CD1c-positive myeloid dendritic cell (primary cell): ENCODE data around the gene SYT8.

Source experiments
- DNase-seq: peaks from one replicate; pipeline ENCODE4 v3.0.0-alpha.2; 2016; ENCODE audit errors: extremely low spot score

The SYT8 gene

DNA sequence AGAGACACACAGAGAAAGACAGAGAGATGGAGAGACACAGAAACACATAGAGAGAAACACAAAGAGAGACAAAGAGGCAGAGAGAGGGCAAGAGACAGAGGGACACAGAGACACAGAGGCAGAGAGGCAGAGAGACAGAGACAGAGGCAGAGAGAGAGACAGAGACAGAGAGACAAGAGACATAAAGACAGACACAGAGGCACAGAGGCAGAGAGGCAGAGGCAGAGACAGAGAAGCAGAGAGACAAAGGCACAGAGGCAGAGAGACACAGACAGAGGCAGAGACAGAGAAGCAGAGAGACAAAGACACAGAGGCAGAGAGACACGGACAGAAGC, 10.3 kb downstream of the SYT8 start:
- DNase-seq, result no peak

DNA sequence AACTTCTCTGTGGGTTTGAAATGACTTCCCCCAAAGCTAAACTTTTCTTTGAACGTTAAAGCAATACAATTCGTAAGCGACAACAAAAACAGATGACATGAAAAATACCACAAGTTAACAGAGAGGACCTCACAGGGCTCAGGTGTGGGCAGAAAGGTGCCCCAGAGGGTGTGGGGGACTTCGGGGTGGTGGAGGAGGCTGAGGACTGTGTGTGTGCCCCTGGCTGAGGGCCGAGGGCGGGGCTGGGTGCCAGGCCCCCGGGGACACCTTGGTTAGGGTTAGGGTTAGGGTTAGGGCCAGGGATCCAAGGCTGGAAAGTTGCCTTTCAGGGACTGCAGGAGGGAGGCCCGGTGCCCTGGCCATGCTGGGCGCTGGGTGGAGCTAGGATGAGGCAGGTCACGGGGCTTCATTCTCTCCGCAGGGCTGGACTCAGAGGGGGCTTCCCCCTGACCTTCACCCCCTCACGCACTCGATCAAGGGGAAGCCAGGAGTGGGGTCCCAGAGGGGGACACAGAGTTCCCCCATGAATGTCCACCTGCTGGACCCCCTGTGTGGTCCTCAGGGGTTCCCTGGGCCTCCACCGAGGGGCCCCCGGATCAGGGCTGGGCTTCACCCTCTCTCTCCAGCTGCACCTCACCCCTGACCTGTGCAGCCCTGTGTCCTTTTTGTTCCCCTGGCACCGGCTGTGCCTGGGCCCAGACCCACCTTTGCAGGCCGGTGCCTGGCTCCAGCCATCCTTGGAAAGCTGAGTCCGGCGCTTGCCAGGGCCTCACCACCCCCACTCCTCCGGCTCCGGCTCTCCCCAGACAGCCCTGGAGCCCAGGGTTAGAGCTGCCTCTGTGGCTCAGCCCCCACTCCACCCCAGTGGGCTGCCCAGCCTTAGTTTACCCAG, 11.0 kb downstream of the SYT8 start:
- no peak for DNase-seq

DNA sequence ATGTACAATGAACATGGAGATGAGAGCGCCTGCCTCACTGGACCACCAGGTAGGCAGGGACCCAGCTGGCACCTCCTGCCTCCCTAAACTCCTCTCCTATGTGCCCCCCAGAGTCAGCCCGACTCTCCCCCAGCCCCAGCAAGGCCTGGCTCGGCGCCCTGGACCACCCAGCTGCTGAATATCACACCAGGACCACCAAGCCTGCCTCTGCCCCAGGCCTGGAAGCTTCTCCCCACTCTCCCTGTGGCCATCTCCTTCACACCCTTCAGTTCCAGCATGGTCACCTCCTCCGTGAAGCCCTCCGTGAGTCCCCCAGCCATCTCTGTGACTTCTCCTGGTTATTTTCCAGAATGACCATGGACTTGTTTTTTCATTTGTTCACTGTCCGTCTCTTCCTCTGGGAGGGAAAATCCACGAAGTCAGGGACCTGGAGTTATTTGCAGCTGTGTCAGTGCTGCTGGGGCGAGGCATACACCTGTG, 11.7 kb downstream of the SYT8 start:
- no peak for DNase-seq

DNA sequence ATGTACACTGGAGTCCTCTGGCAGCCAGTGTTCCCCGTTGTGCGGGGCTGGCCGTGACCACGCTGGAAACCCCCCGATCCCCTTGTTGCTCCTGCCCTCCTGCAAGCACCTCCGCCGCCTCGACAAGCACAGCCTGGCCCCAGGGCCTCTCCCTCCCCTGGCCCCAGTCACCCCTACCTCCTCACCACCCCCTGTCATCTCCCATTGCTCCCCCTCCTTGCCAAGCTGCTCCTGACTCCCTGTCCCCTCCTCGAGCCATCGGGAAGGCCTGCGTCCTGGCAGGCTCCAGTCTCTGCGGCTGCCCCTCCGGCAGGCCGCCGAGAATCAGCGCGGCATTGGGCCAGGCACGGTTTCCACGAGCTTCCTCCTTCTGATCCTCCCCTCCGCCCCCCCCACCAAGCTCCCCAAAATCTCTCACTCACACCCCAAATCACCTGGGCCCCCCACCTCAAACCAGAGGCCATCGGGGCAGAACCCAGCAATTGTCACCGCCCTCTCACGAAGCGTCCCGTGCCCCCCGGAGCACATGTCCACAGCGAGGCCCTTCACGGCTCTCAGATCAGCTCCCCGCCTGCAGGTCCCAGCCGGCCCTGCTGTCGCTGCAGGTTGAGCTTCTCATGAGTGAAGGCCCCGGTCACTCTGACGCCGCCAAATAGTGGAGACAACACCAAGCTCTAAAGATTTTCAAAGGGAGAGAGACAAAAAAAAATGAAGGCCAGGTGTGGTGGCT, 12.4 kb downstream of the SYT8 start:
- DNase-seq, result no peak

DNA sequence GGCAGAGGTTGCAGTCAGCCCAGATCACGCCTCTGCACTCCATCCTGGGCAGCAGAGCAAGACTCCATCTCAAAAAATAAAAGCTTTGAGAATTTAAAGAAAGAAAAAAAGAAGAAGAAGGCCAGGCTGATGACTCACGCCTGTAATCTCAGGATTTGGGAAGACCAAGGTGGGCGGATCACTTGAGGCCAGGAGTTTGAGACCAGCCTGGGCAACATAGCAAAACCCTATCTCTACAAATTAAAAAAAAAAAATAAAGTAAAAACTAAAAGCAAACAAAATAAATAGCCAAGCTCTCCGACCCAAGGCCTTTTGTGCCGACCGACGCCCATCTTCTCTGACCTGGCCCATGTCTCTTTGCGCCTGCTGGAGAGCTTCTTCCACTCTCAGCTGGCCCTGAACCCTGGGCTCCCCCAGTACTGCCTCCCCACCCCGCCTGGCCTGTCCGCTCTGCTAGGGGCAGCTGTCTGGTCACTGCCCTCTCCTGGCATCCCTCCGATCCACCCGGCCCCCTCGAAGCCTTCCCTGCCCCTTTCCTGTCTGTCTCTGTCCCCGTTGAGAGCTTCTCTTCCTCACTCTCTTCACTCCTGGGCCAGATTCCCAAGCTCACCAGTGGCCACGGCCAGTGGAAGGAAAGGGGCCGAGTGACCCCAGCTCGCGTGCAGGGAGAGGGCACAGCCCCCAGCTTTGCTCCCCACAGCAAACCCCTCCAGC, 13.3 kb downstream of the SYT8 start:
- peak; percentile 53 for DNase-seq

DNA sequence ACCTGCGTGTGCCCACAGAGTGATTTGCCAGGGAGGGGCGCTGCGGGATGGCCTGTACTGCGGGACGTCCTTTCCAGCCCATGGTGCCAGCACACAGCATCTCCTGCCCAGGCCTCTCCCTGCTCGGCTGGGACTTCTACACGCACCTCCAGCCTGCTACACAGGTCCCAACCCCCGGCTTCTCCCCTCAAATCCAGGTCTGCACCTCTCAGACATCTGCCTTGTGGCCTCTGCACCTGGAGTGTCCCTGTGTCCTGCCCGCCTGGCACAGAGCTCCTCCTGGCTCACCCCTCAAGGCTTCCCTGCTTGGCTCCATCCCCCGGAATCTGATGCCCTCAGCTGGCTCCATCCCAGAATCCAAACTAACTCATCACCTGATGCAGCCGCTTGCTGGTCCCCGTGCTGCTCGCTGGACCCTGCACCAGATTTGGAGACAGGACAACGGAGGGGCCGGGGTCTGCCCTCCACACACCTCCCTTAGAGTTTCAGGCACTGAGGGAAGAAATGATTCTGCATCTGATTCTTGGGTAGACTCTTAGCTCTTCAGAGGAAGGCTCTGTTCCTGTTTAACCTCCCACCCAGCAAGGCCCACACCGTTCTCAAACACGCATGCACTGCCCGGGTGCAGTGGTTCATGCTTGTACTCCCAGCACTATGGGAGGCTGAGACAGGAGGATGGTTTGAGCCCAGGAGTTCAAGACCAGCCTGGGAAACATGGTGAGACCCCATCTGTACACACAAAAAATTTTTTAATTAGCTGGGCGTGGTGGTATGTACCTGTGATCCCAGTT, 14.0 kb downstream of the SYT8 start:
- DNase-seq, result peak; percentile 81

DNA sequence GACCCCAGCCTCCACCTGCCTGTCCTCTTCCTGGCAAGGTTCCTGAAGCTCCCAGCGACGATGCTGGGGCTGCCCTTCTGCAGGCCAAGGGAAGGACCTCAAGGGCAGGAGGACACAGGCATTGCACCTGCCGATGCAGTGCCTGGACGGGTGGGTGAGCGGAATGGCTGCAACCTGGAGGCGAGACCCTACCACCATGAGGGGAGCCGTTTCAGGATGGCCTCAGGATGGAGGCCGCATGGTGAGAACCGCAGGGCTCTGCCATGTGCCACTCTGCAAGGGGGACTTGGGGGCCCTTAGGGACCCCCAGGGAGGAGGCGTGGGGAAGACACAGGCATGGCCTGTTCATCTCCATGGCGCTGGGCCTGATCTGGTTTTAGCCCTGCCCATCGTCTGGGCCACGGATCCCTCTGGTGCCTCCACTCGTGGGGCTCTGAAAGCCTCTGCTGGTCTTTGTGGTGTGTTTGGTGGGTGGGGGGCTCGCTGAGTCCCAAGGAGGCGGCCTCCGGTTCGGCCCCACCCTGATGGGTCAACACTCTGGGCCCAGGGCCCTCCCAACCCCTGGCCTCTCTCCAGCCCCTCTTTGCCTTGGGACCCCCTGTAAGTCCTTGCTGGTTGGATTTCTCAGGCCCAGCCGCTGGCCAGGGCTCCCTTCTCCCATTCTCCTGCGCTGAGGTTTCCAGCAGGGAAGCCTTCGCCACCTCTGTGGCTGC, 16.8 kb downstream of the SYT8 start:
- no peak for DNase-seq

DNA sequence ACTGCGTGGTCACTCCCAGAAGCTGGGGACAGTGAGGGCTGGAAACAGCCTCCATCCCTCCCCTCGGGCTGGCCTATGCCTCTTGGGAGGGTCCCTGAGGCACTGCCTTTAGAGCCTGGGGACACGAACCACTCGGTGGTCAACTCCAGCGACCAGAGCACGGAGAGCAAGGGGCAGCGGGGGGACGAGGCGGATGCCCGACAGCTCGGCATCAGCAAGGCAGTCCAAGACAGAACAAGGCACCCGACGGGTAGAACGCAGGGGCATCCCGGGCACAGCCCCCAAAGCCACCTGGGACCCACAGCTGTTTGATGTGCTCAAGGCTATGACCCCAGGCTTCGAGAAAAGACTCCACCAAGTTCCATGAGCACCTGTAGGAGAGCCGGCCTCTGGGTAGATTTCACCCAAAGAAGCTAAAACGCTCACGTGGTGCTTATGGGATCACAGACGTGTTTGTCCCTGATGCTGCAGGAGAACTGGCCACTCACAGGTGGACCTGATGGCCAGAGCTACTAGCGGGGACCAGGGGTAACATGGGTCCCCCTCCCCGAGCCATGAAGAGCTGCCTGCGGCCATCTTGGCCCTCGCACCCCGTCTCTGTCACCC, 17.6 kb downstream of the SYT8 start:
- DNase-seq, result no peak

DNA sequence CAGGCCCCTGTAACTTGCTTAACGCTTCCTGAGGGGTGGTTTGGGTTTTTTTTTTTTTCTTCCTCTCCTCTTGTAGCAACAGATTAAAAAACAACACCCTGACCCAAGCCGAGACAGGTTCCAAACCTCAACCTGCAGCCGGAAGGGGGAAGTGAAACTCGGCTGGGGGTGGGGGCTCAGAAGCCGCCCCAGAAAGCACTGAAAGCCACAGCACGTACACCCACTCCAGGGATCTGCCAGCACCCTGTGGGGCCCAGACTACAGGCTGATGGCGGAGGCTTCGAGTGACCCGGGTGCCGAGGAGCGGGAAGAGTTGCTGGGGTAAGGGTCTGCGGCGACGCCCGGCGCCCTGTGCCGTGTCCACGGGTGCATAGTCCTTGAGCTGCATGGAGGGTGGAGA, 18.1 kb downstream of the SYT8 start, which contains the start of gene LSP1:
Gene LSP1, plus strand, starts transcription at position 208 of the 400 bp plus-strand sequence. Its CDS starts 61 bp downstream, at position 269.
- DNase-seq, result peak; percentile 93

DNA sequence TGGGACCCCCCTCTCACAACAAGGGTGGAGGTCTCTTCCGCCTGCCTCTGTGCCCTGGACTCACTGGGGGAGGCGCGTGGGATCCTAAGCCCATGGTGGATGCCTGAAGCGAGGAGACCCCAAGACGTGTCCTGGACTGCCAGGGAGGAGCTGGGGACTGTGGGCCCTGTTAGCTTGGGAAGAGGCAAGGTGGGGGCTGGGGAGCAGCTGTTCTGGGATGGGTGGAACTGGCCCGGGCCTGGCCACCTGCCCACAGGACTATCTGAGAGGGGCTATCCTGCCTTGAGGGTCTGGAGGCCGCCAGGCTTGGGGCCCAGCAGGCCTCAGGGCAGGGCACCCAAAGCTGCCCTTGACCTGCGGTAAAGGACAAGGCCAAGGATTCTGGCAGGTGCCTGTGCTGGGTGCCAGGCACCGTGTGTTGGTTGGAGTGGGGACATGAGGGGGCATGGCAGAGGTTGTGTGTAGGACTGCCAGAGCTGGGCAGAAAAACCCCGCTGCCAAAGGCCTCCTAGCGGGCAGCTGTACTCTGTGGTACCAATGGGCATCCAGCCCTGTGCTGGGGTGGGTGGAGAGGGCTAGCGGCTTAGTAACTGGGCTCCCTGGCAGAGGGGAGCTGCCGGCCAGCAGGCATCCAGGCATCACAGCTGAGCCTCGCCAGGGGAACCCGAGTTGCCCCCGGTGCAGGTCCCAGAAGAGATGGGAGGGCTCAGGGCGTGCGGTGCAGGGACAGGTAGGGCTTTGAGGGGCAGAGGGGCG, 18.8 kb downstream of the SYT8 start:
- no peak for DNase-seq

DNA sequence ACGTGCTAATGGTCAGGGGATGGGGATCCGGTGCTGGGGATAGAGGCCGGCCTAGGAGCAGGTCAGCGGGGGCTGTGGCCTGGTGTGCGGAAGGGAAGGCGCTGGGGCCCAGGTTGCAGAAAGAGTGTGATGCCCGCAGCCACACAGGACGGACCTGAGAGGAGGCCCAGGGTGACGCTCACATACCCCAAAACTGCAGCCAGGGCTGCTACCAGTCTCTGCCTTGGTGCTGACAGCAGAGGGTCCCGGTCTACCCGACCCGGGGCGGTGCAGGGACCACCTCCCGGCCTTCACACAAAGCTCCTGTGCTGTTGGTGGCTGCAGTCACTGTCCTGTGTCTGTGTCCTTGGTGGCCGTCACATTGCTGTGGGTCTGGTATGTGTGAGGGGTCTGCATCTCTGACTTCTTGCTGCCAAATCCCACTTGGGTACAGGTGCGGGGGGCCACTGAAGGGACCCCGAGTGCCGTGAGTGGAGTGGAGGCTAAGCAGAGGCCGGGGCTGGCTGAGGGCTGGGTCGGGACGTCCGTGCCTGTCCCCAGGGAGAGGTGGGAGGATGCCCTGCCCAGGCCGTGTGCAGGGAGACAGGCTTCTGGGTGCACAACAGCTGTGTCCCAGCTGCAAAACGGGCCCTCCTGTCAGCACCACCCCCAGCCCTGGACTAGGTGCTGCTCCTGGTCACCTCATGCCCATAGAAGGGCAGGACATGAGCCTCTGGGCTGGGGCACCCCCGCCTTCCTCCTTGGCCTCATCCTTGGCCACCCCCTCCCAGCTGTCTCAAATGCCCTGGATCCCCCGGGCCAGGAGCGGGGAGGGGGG, 19.6 kb downstream of the SYT8 start:
- DNase-seq, result no peak

DNA sequence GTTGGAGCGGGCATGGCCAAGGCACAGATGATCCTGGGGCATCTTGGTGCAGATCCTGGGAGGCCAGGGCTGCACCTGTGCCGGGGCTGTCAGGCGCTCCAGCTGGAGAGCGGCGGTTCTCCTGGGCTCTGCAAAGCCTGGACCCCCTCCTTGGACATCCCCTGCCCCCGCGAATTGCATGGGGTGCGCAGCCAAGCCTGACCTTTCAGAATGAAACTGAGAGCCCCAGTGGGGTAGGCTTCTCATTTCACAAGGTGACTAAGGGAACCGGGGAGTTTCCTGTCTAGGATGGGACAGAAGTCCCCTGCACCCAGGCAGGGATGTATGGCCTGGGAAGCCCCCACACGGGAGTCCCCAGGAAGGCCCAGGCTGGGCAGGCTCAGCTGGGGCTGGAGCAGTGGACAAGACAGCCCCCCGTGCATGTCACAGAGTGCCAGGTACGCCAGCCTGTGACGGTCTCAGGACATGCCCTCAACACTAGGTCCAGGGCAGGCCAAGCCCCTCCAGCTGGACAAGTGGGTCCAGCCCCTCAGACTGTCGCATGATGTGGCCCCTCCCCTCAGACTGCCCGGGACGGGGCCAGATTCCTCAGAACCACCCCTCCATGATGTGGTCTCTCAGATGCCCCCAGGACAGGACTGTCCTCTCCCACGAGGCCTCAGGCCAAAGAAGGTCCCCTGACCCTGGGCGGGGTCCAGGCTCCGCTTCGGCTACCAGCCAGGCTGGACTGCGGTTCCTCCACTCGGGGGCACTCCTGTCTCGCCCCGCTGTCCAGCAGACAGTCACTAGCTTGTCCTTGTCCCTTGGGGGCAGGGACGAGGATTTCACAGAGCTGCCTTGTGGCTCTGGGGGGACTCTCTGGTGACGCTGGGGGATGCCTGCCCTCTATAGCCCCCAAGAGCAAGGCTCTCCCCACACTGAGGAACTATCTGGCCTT, 20.4 kb downstream of the SYT8 start:
- DNase-seq, result peak; percentile 46

DNA sequence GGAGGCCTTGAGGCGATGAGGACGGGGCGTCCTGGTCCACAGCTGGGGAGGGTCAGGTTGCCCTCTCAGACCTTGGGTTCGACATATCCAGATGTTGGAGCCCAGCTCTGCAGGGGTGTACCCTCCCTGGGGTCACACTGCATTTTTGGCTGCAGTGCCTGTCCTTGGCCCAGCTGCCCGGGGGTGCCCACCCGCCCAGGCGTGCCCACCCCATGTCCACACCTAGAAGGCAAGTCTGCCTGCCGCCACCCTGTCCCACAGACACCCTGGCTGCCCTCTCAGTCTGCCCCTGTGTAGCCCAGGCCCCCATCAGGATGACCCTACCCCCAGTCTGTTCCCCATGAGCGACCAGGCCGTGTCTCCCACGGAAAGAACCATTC, 21.1 kb downstream of the SYT8 start:
- no peak for DNase-seq

DNA sequence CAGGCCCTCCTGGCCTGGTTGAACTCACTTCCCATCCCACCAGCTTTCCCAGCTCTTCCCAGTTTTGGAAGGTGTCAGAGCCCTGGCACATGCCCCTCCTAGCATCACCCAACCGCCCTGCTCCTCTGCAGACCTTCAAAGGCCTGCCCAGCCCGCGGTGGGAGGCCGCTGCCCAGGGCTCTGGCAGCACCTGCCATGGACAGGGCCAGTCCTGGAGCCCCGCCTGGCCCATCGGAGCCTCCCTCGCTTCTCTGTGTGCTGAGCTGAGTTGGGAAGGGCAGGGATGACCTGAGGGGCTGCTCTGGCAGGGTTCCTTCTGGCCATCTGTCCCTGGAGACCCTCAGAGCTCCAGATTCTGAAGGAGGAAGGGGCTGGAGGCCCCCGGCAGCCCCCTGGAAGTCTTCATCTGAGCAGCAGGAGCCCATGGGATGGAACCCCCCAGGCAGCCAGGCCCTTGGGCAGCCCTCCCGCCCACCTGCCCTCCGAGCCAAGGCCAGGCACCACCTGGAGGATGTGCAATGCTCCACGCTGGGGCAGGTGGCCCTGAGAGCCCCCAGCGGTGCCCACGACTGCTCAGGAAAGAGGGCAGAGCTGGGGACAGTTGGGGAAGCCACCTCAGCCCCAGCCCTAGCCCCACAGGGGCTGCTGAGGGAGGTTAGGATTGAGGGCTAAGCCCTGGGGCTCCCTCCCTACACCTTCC, 21.7 kb downstream of the SYT8 start:
- DNase-seq, result no peak

DNA sequence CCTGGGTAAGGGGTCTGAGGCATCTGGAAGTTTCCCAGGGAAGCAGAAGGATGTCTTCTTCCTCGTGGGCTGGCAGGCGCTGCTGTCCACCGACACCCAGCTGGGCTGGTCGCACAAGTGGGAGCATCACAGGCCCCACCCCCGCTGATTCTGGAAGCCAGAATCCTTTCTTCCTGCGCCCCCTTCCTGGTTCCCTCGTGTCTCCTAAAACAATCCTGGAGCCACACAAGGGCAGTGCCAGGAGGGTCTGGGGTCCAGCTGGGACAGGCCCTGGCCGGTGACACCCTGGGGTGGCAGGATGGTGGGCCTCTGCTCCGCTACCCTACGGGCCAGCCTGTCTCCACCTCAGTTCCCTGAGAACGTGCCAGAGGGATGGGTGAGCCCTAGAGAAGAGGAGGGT, 22.3 kb downstream of the SYT8 start:
- no peak for DNase-seq

DNA sequence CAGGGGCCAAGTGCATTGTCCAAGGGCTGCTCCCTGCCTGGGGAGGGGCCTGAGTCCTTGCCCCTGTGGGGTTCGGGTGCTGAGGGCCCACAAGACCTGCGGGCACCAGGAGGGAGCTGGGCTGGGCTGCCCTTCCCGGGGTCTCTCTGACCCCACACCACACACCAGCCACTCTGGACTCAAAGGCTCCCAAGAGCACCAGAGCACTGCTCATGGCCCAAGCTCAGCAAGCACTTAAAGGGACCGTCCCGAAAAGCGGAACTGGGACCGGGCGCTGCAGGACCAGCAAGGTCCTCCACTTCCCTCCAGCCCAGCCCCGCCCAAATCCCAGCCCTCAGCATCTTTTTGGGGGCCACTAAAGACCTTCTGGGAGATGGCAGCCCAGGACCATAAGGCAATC, 23.4 kb downstream of the SYT8 start:
- peak; percentile 55 for DNase-seq

DNA sequence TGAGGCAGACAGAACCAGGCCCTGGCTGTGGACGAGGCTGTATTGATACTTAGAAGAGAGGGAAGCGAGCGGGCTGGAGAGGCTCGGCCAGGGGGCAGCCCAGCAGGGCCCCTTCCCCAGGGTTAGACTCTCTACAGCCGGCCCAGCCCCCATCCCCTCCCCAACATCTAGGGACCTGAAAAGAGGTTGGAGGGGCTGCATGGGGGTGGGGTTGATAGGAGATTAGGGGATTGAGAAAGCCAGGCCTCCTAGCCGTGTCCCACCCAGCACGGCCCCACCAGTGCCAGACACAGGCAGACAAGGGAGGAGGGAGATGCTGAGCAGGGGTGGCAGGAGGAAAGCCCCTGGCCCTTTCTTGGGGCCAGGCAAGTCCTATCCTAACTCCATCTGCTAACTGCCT, 23.8 kb downstream of the SYT8 start:
- DNase-seq, result no peak
